Duodenal mucosa (tissue), 2 donors: ENCODE results near the gene AGL.
"Not testable (repeated sequence)": the region's sequence is repeated elsewhere in the genome, so short reads cannot be mapped to it uniquely, and the experiment has no call there.

Experiments used
- H3K27ac ChIP-seq: one replicate; pipeline ENCODE4 v1.7.0; 2013; ENCODE audit warnings: low read depth, low read length
- H3K27me3 ChIP-seq, 2 donors: one replicate each; pipeline ENCODE4 v1.7.0; 2013; ENCODE audit warnings: low read length in 2 of 2, control low read depth in 1 of 2; ENCODE audit not compliant: insufficient read depth in 2 of 2, control insufficient read depth in 1 of 2
- H3K36me3 ChIP-seq, 2 donors: one replicate each; pipeline ENCODE4 v1.7.0; 2013; ENCODE audit warnings: low read length in 2 of 2, control low read depth in 1 of 2; ENCODE audit not compliant: insufficient read depth in 2 of 2, control insufficient read depth in 1 of 2
- H3K4me1 ChIP-seq, 2 donors: one replicate each; pipeline ENCODE4 v1.7.0; 2013; ENCODE audit warnings: low read length in 2 of 2, control low read depth in 1 of 2; ENCODE audit not compliant: insufficient read depth in 2 of 2, control insufficient read depth in 1 of 2
- H3K4me3 ChIP-seq, 2 donors: one replicate each; pipeline ENCODE4 v1.7.0; 2013; ENCODE audit warnings: low read length in 2 of 2, low read depth in 1 of 2
- H3K9ac ChIP-seq, 2 donors: one replicate each; pipeline ENCODE4 v1.7.0; 2013; ENCODE audit warnings: low read length in 2 of 2, low read depth in 1 of 2
- H3K9me3 ChIP-seq, 2 donors: one replicate each; pipeline ENCODE4 v1.7.0; 2013; ENCODE audit warnings: low read length in 2 of 2, control low read depth in 1 of 2; ENCODE audit not compliant: control insufficient read depth in 1 of 2

AGL gene

GRCh38 chr1:99850459-99851291 is 514 bp downstream of the AGL start:
- H3K9me3 ChIP-seq: no peaks in the 10 kb centered on the region
- H3K9ac ChIP-seq: peak overlapping the region; percentile 79 to 85
- H3K27ac ChIP-seq: peak overlapping the region; percentile 81
- H3K36me3 ChIP-seq: no peaks in the 10 kb centered on the region
- H3K4me1 ChIP-seq: peaks cover 5% of the 10 kb centered on the region in 2 donors
- no peaks in the 10 kb centered on the region for H3K27me3 ChIP-seq
- peak overlapping the region; percentile 98 to 99 for H3K4me3 ChIP-seq

- H3K4me3 ChIP-seq: no peak overlapping the region
- peaks cover 5% of the 10 kb centered on the region in 2 donors for H3K4me1 ChIP-seq
- no peaks in the 10 kb centered on the region for H3K36me3 ChIP-seq
- no peak overlapping the region for H3K27ac ChIP-seq
- no peaks in the 10 kb centered on the region for H3K27me3 ChIP-seq
- H3K9ac ChIP-seq: no peak overlapping the region
- no peaks in the 10 kb centered on the region for H3K9me3 ChIP-seq
Observed at GRCh38 chr1:99851850-99852454, 1.8 kb downstream of the AGL start.

GRCh38 chr1:99852648-99853047 is 2.5 kb downstream of the AGL start:
- no peaks in the 10 kb centered on the region for H3K27me3 ChIP-seq
- no peaks in the 10 kb centered on the region for H3K36me3 ChIP-seq
- no peak overlapping the region for H3K9ac ChIP-seq
- no peak overlapping the region for H3K27ac ChIP-seq
- H3K4me1 ChIP-seq: peaks cover 5% of the 10 kb centered on the region in 2 donors
- no peaks in the 10 kb centered on the region for H3K9me3 ChIP-seq
- H3K4me3 ChIP-seq: no peak overlapping the region

- Histone ChIP-seq H3K36me3 (peaks cover 0 to 4% of the 10 kb centered on the region in 2 donors), H3K27me3 (no peaks in the 10 kb centered on the region), H3K9me3 (no peaks in the 10 kb centered on the region), H3K4me1 (no peaks in the 10 kb centered on the region), H3K27ac (no peak overlapping the region), H3K9ac (no peak overlapping the region), H3K4me3 (no peak overlapping the region)
Observed at GRCh38 chr1:99855914-99856450, 5.8 kb downstream of the AGL start.

- not testable (repeated sequence) for H3K27ac ChIP-seq, H3K4me1 ChIP-seq, H3K4me3 ChIP-seq, H3K27me3 ChIP-seq, H3K9ac ChIP-seq, H3K36me3 ChIP-seq, H3K9me3 ChIP-seq
Observed at GRCh38 chr1:99857041-99857440, 6.9 kb downstream of the AGL start.

GRCh38 chr1:99858286-99858685 is 8.1 kb downstream of the AGL start:
- Histone ChIP-seq H3K9ac (no peak overlapping the region), H3K4me3 (no peak overlapping the region), H3K27me3 (no peaks in the 10 kb centered on the region), H3K27ac (no peak overlapping the region), H3K36me3 (peaks cover 3 to 12% of the 10 kb centered on the region in 2 donors), H3K9me3 (no peaks in the 10 kb centered on the region), H3K4me1 (no peaks in the 10 kb centered on the region)

GRCh38 chr1:99858881-99859280 is 8.7 kb downstream of the AGL start:
- Histone ChIP-seq H3K4me3 (no peak overlapping the region), H3K36me3 (peaks cover 4 to 12% of the 10 kb centered on the region in 2 donors), H3K9ac (no peak overlapping the region), H3K27ac (no peak overlapping the region), H3K4me1 (no peaks in the 10 kb centered on the region), H3K27me3 (no peaks in the 10 kb centered on the region), H3K9me3 (no peaks in the 10 kb centered on the region)

GRCh38 chr1:99860703-99861102 is 10.5 kb downstream of the AGL start:
- Histone ChIP-seq H3K27me3 (no peaks in the 10 kb centered on the region), H3K9me3 (no peaks in the 10 kb centered on the region), H3K4me3 (no peak overlapping the region), H3K4me1 (no peaks in the 10 kb centered on the region), H3K27ac (no peak overlapping the region), H3K9ac (no peak overlapping the region), H3K36me3 (peaks cover 7 to 12% of the 10 kb centered on the region in 2 donors)

GRCh38 chr1:99867682-99868081 is 17.5 kb downstream of the AGL start:
- peaks cover 3 to 9% of the 10 kb centered on the region in 2 donors for H3K36me3 ChIP-seq
- no peaks in the 10 kb centered on the region for H3K27me3 ChIP-seq
- no peak overlapping the region for H3K27ac ChIP-seq
- H3K9me3 ChIP-seq: no peaks in the 10 kb centered on the region
- no peaks in the 10 kb centered on the region for H3K4me1 ChIP-seq
- H3K4me3 ChIP-seq: no peak overlapping the region
- H3K9ac ChIP-seq: no peak overlapping the region

GRCh38 chr1:99869304-99869703 is 19.1 kb downstream of the AGL start:
- H3K4me3 ChIP-seq: no peak overlapping the region
- H3K9me3 ChIP-seq: no peaks in the 10 kb centered on the region
- peaks cover 3 to 5% of the 10 kb centered on the region in 2 donors for H3K36me3 ChIP-seq
- no peaks in the 10 kb centered on the region for H3K27me3 ChIP-seq
- H3K27ac ChIP-seq: no peak overlapping the region
- H3K4me1 ChIP-seq: no peaks in the 10 kb centered on the region
- no peak overlapping the region for H3K9ac ChIP-seq
